Peyer's patch (tissue), 4 donors: ENCODE data around the gene IARS2. TPM values are rescaled to one million over a fixed set of nuclear protein-coding genes. Genes with fewer than 3 reads are reported as not detected.
"Not testable (repeated sequence)": the region's sequence is repeated elsewhere in the genome, so short reads cannot be mapped to it uniquely, and the experiment has no call there.

Experiments
- DNase-seq, 3 donors: peaks; one replicate each; pipeline ENCODE4 v3.0.0-alpha.2; 2017 to 2019
- H3K27ac ChIP-seq, 4 donors: fragments of 200-600 bp; sonication (generic); one replicate each; pipeline ENCODE4 v1.5.1; 2016 to 2019
- H3K27me3 ChIP-seq, 2 donors: fragments of 200-600 bp; sonication (generic); one replicate each; pipeline ENCODE4 v1.5.1; 2019
- H3K36me3 ChIP-seq, 3 donors: fragments of 200-600 bp; sonication (generic); one replicate each; pipeline ENCODE4 v1.5.1; 2016 to 2019
- H3K4me1 ChIP-seq, 4 donors: fragments of 200-600 bp; sonication (generic); one replicate each; pipeline ENCODE4 v1.5.1; 2016 to 2019
- H3K4me3 ChIP-seq, 4 donors: fragments of 200-600 bp; sonication (generic); 1 replicate in 3 of 4; 2 replicates in 1 of 4; pipeline ENCODE4 v1.5.1; 2016 to 2019; ENCODE audit warnings: mild to moderate bottlenecking in 1 of 4
- H3K9me3 ChIP-seq, 4 donors: fragments of 200-600 bp; sonication (generic); one replicate each; pipeline ENCODE4 v1.5.1; 2016 to 2019; ENCODE audit warnings: mild to moderate bottlenecking in 1 of 4
- POLR2A ChIP-seq, 2 donors: fragments of 450-650 bp; IDR thresholded peaks; one replicate each; pipeline ENCODE4 v1.5.1; 2017; ENCODE audit warnings: antibody characterized with exemption in 2 of 2, mild to moderate bottlenecking in 2 of 2, moderate library complexity in 2 of 2
- total RNA-seq, 4 donors: library from RNA; depleted of rRNA; stranded (reverse); fragments of >200 nt; gene quantifications; one replicate each; pipeline ENCODE4 v1.1.0, GENCODE V29; 2016
- TF ChIP-seq, protein P1 (sequence below), 6 experiments: fragments of 450-650 bp in 4 of 6; fragments of 200-600 bp in 2 of 6; sonication (generic) in 1 of 6; IDR thresholded peaks; one replicate each; pipeline ENCODE4 v1.5.1; 2017 to 2019; ENCODE audit warnings: antibody characterized with exemption in 6 of 6, mild to moderate bottlenecking in 3 of 6, moderate library complexity in 1 of 6

IARS2 gene
- total RNA-seq, 4 donors from 2014 or later, result 42.1 to 59.1 (median 52.4) TPM

DNA sequence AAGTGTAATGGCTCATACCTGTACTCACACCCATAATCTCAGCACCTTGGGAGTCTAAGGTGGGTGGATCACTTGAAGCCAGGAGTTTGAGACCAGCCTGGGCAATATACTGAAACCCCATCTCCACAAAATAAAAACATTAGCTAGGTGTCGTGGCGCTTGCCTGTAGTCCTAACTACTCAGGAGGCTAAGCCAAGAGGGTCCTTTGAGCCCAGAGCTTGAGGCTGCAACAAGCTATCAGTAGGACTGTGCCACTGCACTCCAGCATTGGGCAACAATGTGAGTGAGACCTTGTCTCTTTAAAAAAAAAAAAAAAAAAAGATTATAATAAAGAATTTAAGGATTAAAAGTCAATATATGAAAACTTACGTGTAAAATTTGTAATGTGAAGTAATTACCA lies 16.0 kb upstream of the IARS2 start:
- Histone ChIP-seq H3K9me3 (no peaks in the 10 kb centered on the region), H3K36me3 (peaks cover 0 to 34% (median 0%) of the 10 kb centered on the region in 3 donors)

DNA sequence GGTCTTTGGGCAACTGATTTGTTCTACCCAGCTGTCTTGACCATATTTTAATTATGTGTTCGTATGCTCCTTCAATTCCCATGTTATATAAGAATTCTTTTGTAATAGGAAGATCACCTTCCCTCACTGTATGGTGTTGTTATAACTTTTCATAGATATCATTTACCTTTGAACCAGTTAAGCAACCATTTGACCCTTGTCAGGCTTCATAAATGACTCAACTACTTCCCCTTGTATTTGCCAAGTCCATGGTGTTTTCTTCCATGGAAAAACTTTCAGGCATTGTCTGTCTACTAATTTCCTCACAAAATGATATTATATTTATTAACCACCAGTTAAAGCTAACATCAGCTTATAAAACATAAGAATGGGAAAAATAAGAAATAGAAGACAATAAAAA lies 9.5 kb upstream of the IARS2 start:
- DNase-seq, result no peak
- peak overlapping the region in 3 of 4 donors; percentile 33 to 68 (median 57) for H3K27ac ChIP-seq

More for the DNA sequence above, 16.0 kb upstream of the IARS2 start:
- DNase-seq, result no peak
- Histone ChIP-seq H3K27me3 (no peaks in the 10 kb centered on the region), H3K27ac (no peak overlapping the region), H3K4me1 (no peaks in the 10 kb centered on the region), H3K4me3 (no peak overlapping the region)
- no peak for TF ChIP-seq POLR2A (IDR thresholded peaks at IDR 0.05)
- TF ChIP-seq, protein P1, sequence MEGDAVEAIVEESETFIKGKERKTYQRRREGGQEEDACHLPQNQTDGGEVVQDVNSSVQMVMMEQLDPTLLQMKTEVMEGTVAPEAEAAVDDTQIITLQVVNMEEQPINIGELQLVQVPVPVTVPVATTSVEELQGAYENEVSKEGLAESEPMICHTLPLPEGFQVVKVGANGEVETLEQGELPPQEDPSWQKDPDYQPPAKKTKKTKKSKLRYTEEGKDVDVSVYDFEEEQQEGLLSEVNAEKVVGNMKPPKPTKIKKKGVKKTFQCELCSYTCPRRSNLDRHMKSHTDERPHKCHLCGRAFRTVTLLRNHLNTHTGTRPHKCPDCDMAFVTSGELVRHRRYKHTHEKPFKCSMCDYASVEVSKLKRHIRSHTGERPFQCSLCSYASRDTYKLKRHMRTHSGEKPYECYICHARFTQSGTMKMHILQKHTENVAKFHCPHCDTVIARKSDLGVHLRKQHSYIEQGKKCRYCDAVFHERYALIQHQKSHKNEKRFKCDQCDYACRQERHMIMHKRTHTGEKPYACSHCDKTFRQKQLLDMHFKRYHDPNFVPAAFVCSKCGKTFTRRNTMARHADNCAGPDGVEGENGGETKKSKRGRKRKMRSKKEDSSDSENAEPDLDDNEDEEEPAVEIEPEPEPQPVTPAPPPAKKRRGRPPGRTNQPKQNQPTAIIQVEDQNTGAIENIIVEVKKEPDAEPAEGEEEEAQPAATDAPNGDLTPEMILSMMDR (IDR thresholded peaks at IDR 0.05), result no peak

DNA sequence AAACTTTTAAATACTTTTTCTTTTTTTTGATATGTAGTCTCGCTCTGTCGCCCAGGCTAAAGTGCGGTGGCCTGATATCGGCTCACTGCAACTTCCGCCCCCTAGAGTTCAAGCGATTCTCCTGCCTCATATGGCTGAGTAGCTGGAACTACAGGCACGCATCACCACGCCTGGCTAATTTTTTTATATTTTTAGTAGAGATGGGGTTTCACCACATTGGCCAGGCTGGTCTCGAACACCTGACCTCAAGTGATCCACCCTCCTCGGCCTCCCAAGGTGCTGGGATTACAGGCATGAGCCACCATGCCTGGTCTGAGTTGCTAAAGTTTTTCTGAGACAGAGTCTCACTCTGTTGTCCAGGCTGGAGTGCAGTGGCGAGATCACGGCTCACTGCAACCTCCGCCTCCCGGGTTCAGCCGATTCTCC lies 7.7 kb upstream of the IARS2 start:
- H3K27ac ChIP-seq, H3K27me3 ChIP-seq, H3K9me3 ChIP-seq, H3K4me3 ChIP-seq: not testable (repeated sequence)
- peaks cover 0 to 21% (median 0%) of the 10 kb centered on the region in 4 donors for H3K4me1 ChIP-seq
- peak in 2 of 3 donors; percentile 48 to 64 for DNase-seq
- peaks cover 0 to 10% (median 0%) of the 10 kb centered on the region in 3 donors for H3K36me3 ChIP-seq

More for the DNA sequence above, 9.5 kb upstream of the IARS2 start:
- H3K9me3 ChIP-seq, result no peaks in the 10 kb centered on the region
- TF ChIP-seq, protein P1 (IDR thresholded peaks at IDR 0.05), result no peak
- no peak for TF ChIP-seq POLR2A (IDR thresholded peaks at IDR 0.05)
- H3K27me3 ChIP-seq, result no peaks in the 10 kb centered on the region
- no peak overlapping the region for H3K4me3 ChIP-seq
- peaks cover 0 to 14% (median 0%) of the 10 kb centered on the region in 3 donors for H3K36me3 ChIP-seq
- peaks cover 0 to 18% (median 0%) of the 10 kb centered on the region in 4 donors for H3K4me1 ChIP-seq

DNA sequence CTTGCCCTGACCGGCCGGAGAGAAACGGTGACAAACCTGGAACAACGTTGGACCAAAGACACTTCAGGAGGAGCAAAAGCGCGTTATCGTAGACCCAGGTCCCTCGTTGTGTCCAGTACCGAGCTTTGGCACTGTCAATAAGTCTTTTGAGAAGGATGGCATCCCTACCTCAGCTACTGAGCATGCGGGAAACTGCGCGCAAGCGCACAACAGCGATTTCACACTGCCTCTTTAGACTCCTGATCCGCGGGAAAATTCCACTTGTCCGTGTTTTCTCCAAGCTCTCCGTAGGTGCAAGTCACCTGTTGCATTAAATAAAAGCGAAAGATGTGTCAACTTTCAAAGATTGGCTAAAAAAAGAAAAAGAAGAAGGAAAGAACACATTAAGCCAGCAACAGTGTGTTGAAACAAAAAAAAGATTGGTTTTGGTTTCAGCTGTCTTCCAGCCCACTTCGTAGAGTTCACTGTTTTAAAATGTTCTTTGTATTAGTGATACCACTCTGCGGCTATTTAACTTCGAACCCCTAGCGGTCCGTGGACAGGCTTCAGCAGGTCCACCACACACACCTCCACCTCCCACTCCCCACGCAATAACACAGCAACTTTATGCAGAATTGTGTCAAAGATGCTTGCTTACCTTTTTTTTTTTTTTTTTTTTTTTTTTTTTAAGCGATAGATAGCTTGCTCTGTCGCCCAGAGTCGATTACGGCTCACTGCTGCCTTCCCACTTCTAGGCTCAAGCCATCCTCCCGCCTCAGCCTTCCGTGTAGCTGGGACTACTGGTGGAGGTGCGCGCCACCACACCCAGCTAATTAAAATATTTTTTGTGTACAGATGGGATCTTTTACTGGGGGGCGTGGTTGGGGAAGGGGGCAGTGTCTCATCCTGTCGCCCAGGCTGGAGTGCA lies 4.0 kb upstream of the IARS2 start, which contains the start of gene BPNT1:
TSS of gene BPNT1 (minus strand) at position 139 of the 907 bp plus-strand sequence. CDS start 9,942 bp downstream, outside the sequence.
- DNase-seq, result peak; percentile 93 to 99 (median 95)
- H3K27me3 ChIP-seq, result no peaks in the 10 kb centered on the region
- no peaks in the 10 kb centered on the region for H3K36me3 ChIP-seq
- no peaks in the 10 kb centered on the region for H3K9me3 ChIP-seq
- H3K4me1 ChIP-seq, result peaks cover 0 to 22% (median 0%) of the 10 kb centered on the region in 4 donors
- peak within 1 kb of the TSS; percentile 67 to 81 (median 74) for H3K27ac ChIP-seq
- peak within 1 kb of the TSS; percentile 55 to 75 (median 60) for H3K4me3 ChIP-seq
- TF ChIP-seq POLR2A (IDR thresholded peaks at IDR 0.05), result peak; percentile 76 to 94
- TF ChIP-seq, protein P1 (IDR thresholded peaks at IDR 0.05), result peak in 4 of 6 experiments; percentile 10 to 41 (median 28)

DNA sequence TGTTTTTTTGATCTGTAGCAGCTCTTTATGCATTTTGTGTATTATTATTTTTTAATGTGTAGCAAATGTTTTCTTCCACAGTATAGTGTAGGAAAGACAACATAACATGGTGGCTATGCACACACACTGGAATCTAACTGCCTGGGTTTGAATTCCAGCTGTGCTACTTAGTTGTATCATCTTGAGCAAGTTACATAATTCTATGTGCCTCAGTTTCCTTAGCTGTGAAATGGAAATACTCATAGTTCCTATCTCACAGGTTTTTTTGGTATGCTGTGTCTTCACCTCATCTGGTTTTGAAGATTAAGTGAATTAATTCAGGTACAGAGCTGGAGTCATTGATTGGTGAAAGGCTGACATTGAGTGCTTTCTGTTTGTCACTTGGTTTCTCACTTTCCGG lies 1.2 kb upstream of the IARS2 start:
- TF ChIP-seq POLR2A (IDR thresholded peaks at IDR 0.05), result no peak
- TF ChIP-seq, protein P1 (IDR thresholded peaks at IDR 0.05), result no peak
- H3K4me1 ChIP-seq, result peaks cover 0 to 20% (median 0%) of the 10 kb centered on the region in 4 donors
- no peaks in the 10 kb centered on the region for H3K27me3 ChIP-seq
- H3K36me3 ChIP-seq, result peaks cover 0 to 15% (median 0%) of the 10 kb centered on the region in 3 donors
- H3K27ac ChIP-seq, result no peak overlapping the region
- no peaks in the 10 kb centered on the region for H3K9me3 ChIP-seq
- no peak overlapping the region for H3K4me3 ChIP-seq
- DNase-seq, result no peak
